HG03103 (cell line): ENCODE data around the gene TFDP1.

Experiments used
- ATAC-seq: cut with Tn5 transposase; IDR thresholded peaks from one replicate; pipeline ENCODE4 v1.9.1; 2021; ENCODE audit warnings: low read depth; ENCODE audit not compliant: unreplicated experiment

Gene TFDP1

GRCh38 chr13:113657851-113658741, 73.5 kb downstream of the TFDP1 start, which contains the start of gene ATP4B:
TSS of gene ATP4B (minus strand) at chr13:113658198. CDS start at chr13:113658144, 54 bp downstream.
- ATAC-seq, result no peak

DNA sequence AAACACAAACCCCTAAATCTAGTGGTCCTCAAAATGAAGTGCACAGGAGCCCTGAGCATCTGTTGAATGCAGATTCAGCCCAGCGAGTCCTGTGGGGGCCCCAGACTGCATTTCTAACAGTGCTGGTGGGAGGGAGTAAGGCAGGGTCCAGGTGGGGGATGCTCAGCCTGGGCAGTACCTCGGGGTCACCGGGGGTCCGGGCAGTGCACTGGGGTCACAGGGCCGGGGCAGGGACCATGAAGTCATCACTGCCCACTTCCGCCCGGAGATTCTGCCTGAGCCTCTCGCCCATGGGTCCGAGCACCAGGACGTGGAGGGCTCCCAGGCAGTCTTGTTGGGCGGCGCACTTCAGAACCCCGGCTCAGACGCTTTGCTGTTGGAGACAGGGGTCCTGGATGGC, 74.3 kb downstream of the TFDP1 start:
- no peak for ATAC-seq

DNA sequence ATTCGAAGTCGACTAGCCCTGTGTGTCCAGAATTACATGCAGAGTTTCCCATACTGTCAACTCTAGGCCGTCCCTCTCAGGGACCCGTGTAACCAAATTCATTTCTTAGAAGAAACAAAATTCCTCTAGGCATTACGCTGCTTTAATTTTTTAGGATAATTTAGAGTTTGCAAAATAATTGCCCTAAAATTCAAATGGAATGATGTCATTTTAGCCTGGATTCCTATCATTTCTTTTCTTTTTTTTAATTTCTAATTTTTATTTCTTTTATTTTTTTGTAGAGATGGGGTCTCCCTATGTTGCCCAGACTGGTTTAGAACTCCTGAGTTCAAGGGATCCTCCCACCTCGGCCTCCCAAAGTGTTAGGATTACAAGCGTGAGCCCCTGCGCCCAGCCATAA, 74.8 kb downstream of the TFDP1 start:
- ATAC-seq, result no peak

DNA sequence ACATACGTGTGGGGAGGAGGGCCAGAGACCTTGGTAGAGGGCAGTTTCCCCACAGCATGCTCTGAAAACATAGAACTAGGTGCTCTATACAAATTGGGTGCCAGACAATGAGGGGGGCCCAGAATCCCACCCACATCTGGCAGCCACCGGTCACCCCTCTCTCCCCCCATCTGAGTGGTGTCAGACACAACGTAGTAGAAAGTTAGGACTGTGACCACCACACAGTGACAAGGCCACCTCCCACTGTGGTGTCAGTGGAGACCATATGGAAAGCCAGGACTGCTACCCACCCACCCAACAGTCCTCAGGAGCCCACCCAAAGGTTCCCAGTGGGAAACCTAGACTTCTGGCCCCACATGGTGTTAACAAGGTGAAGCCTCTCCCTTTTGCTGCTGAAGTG, 75.5 kb downstream of the TFDP1 start:
- ATAC-seq, result no peak

DNA sequence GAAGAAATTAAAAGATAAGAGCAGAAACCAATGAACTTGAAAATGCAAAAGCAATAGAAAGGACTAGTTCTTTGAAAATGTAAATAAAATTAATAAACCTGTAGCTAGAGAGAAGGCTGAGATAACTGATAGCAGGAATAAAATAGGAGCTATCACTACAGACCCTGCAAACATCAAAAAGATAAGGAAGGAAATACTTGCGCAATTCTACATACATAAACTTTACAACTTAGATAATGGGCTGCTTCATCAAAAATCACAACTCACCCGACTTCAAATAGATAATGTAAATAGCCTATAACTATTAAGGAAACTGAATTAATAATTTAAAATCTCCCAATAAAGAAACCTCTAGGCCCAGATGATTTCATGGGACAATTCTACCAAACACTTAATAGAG, 77.0 kb downstream of the TFDP1 start:
- no peak for ATAC-seq

DNA sequence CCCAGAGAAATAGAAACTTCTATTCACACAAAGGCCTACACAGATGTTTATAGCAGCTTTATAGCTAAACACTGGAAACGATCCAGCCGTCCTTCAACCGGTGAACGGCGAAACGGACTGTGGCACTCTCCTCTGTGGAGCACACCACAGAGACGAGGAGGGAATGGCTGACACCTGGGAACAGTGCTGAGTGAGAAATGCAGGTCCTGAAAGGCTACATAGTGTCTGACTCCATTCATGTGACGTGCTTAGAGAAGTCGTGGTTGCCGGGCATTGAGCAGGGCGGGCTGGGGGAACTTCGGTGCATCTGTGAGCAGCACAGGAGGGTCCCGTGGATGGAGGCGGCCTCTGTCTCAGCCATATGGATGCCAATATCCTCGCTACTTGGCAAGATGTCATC, 79.4 kb downstream of the TFDP1 start:
- ATAC-seq, result no peak

- no peak for ATAC-seq
Observed at GRCh38 chr13:113664751-113665596, 80.4 kb downstream of the TFDP1 start.

DNA sequence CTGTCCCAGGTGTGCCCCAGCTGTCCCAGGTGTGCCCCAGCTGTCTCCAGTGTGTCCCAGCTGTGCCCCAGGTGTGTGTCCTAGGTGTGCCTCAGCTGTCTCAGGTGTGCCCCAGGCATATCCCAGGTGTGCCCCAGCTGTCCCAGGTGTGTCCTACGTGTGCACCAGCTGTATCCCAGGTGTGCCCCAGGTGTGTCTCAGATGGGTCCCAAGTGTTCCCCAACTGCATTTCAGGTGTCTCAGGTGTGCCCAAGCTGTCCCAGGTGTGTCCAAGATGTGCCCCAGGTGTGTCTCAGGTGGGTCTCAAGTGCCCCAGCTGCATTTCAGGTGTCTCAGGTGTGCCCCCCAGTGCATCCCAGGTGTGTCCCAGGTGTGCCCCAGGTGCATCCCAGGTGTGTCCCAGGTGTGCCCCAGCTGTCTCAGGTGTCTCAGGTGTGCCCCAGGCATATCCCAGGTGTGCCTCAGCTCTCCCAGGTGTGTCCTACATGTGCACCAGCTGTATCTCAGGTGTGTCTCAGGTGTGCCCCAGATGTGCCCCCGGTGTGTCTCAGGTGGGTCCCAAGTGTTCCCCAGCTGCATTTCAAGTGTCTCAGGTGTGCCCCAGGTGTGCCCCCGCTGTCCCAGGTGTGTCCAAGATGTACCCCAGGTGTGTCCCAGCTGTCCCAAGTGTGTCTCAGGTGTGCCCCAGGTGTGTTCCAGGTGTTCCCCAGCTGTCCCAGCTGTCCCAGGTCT, 81.2 kb downstream of the TFDP1 start:
- ATAC-seq, result no peak

- no peak for ATAC-seq
Observed at GRCh38 chr13:113666329-113666670, 81.7 kb downstream of the TFDP1 start.

- ATAC-seq, result no peak
Observed at GRCh38 chr13:113666951-113667701, 82.6 kb downstream of the TFDP1 start, which contains the start of gene GRK1. TSS of gene GRK1 (plus strand) at chr13:113667219. CDS start at chr13:113667387, 168 bp downstream.

GRCh38 chr13:113667771-113668490, 83.4 kb downstream of the TFDP1 start:
- ATAC-seq, result no peak

DNA sequence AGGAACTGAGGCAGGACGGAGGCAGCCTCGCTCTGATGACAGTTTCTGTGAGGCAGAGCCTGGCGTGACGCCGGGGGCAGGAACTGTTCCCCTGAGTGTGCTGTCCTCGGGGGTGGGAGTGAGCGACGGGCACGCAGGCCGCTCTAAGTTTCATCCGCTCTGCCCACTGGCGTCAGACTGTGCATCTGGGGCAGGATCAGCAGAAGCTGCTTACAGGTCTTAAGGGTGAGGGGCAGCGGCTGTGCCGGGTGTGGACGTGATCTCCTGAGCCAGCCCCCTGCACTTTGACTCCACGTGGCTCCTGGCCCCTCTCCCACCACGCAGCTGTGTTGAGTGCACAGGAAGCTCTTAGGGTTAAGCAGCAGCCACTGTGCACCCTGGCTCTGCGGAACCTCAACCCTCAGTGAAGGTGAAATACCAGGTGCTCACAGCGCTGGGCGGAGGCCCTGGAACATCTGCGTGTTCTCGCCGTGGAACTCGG, 84.0 kb downstream of the TFDP1 start:
- no peak for ATAC-seq

- no peak for ATAC-seq
Observed at GRCh38 chr13:113669231-113669754, 84.7 kb downstream of the TFDP1 start.

DNA sequence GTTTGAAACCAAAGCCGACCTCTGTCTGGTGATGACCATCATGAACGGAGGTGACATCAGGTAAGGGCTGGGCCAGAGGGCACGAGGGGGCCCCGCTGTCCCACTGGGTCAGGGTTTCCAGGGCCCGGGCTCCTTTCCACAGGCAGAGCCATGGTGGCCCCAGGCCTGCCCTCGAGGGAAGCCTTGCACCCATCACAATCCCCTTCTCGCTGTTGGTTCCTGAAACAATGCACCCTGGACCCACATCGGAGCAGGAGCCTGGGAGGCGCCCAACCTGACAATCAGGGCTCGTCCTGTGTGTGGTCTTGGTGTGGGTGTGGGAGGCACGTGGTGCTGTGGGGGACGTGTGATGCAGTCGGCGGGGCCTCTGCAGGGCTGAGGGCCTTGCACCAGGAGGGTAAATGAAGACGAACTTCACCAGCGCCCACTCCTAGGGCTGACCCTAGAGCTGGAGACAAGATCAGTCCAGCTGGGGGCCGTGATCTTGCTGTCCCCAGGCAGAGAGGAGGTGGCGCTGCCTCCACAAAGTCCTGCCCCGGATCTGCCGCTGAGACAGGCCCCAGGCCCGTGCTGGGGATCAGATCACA, 85.3 kb downstream of the TFDP1 start:
- no peak for ATAC-seq

DNA sequence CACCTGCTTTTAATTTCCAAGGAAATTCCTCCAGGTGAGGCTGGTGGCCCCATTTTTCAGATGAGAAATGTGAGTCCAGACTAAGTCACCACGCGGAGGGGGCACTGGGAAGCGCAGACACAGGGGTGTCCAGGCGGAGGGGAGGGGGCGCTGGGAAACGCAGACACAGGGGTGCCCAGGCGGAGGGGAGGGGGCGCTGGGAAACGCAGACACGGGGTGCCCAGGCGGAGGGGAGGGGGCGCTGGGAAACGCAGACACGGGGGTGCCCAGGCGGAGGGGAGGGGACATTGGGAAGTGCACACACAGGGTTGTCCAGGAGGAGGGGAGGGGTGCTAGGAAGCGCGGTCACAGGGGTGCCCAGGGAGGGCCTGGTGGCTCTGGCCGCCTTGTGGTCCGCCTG, 86.0 kb downstream of the TFDP1 start:
- ATAC-seq, result no peak

GRCh38 chr13:113671066-113672001, 86.8 kb downstream of the TFDP1 start:
- ATAC-seq, result no peak

DNA sequence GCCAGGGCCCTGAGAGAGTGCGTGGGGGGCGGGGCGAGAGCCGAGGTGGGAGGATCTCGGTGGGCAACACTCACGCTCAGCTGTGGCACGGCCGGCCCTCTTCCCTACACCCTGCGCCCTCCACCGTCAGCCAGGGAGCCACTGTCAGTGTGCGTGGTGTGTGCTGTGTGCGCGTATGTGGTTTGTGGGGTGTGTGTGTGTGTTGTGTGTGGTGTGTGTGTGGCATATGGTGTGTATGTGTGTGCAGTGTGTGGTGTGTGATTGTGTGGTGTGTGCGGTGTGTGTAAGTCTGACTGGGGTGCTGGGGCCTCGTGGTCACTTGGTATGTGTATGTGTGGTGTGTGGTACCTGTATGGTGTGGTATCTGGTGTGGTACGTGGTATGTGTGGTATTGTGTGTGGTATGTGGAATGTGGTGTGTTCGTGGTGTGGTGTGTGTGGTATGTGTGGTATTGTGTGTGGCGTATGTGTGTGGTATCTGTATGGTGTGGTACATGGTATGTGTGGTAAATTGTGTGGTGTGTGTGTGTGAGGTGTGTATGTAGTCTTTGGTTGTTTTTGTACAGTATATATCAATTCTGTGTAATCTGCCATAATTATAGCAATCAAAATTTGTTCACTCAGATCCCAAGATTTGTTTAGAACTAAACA, 87.6 kb downstream of the TFDP1 start:
- ATAC-seq, result no peak
